HL-60/S4 treated with phorbol 12-myristate 13-acetate at 8.2 ng/mL for 4 days and 3 days (cell line): ENCODE results near the gene NCF4.

Experiments
- in situ Hi-C: fragments of 300-500 bp; cut with MboI; formaldehyde crosslinking; loops from 2 replicates; pipeline ENCODE4 v1.15.0; 2022; ENCODE audit warnings: low sequenced_read_pairs

The NCF4 gene

GRCh38 chr22:36860821-36861659 lies at the start of gene NCF4:
Gene NCF4 (plus strand): TSS chr22:36861006. CDS start chr22:36861172, 166 bp downstream.
- in situ Hi-C loops = loop anchor here (10.0 kb wide), 1 partner anchor 114 kb away; no protein-coding TSS in a partner anchor

- in situ Hi-C loops = no loop called here
Observed at GRCh38 chr22:36811094-36811800, 49.6 kb upstream of the NCF4 start.

GRCh38 chr22:36814801-36815200 lies 46.0 kb upstream of the NCF4 start:
- in situ Hi-C loops = no loop called here

- in situ Hi-C loops = no loop called here
Observed at GRCh38 chr22:36815558-36816338, 45.1 kb upstream of the NCF4 start.

GRCh38 chr22:36816339-36816635 lies 44.5 kb upstream of the NCF4 start:
- in situ Hi-C loops = no loop called here

- in situ Hi-C loops = no loop called here
Observed at GRCh38 chr22:36816636-36817524, 43.9 kb upstream of the NCF4 start, which contains the start of gene PVALB. Gene PVALB (minus strand): TSS chr22:36817035. CDS start chr22:36817005, 30 bp downstream.

- in situ Hi-C loops = no loop called here
Observed at GRCh38 chr22:36817525-36817848, 43.3 kb upstream of the NCF4 start.

GRCh38 chr22:36818010-36818642 lies 42.7 kb upstream of the NCF4 start:
- in situ Hi-C loops = no loop called here

- in situ Hi-C loops = no loop called here
Observed at GRCh38 chr22:36819112-36819511, 41.7 kb upstream of the NCF4 start.

GRCh38 chr22:36822581-36822980 lies 38.2 kb upstream of the NCF4 start:
- in situ Hi-C loops = no loop called here

- in situ Hi-C loops = no loop called here
Observed at GRCh38 chr22:36823186-36823839, 37.5 kb upstream of the NCF4 start.

GRCh38 chr22:36824655-36825054 lies 36.2 kb upstream of the NCF4 start:
- in situ Hi-C loops = no loop called here

GRCh38 chr22:36826262-36826661 lies 34.5 kb upstream of the NCF4 start:
- in situ Hi-C loops = no loop called here

- in situ Hi-C loops = no loop called here
Observed at GRCh38 chr22:36828815-36829214, 32.0 kb upstream of the NCF4 start.

GRCh38 chr22:36829370-36830002 lies 31.3 kb upstream of the NCF4 start:
- in situ Hi-C loops = no loop called here

- in situ Hi-C loops = no loop called here
Observed at GRCh38 chr22:36830601-36831000, 30.2 kb upstream of the NCF4 start.

GRCh38 chr22:36831206-36831605 lies 29.6 kb upstream of the NCF4 start:
- in situ Hi-C loops = no loop called here

GRCh38 chr22:36831717-36832116 lies 29.1 kb upstream of the NCF4 start:
- in situ Hi-C loops = no loop called here

- in situ Hi-C loops = no loop called here
Observed at GRCh38 chr22:36833073-36833472, 27.7 kb upstream of the NCF4 start.
